DMS53 treated with DMSO at 0.1 percent for 48 hours (cell line): ENCODE data around the gene TMED1.
"Not testable (repeated sequence)": the region's sequence is repeated elsewhere in the genome, so short reads cannot be mapped to it uniquely, and the experiment has no call there.

Experiments used
- DNase-seq: peaks from one replicate; lab custom pipeline; 2025; ENCODE audit not compliant: unreplicated experiment; lab: John Stamatoyannopoulos, UW

The TMED1 gene, protein sequence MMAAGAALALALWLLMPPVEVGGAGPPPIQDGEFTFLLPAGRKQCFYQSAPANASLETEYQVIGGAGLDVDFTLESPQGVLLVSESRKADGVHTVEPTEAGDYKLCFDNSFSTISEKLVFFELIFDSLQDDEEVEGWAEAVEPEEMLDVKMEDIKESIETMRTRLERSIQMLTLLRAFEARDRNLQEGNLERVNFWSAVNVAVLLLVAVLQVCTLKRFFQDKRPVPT

DNA sequence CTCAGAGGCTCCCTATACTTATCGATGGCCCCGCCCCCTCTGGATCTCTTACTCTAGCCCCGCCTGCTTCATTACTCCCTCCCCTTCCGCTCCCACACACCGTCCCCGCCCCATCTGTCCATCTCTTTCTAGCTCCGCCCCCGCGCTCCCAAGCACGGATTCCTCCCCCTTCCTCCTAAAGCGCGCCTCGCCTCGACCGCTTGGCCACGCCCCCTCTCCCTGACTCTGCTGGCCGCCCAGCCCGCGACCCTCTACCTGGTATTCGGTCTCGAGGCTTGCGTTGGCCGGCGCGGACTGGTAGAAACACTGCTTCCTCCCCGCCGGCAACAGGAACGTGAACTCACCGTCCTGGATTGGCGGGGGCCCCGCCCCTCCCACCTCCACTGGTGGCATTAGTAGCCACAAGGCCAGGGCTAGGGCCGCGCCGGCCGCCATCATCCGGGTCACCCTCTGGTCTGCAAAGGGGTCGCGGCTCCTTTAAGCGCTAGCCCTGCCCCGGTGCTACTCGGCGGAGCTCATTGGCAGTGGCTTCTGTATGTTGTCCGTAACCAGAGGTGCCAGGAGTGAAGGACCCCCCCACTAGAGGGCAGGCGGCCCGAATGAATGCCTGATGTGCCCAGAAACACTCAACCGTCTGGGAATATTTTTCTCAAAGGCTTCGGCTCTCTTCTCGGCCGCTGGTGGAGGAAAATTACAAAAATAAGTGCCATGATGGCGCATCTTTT, at the start of gene TMED1:
Gene TMED1, minus strand, starts transcription at position 459 of the 725 bp plus-strand sequence. Its CDS starts 21 bp downstream, at position 438.
- DNase-seq: peak; percentile 96

GRCh38 chr19:10885201-10886169, 49.5 kb upstream of the TMED1 start:
- DNase-seq: no peak

GRCh38 chr19:10884274-10884673, 48.3 kb upstream of the TMED1 start:
- no peak for DNase-seq

DNA sequence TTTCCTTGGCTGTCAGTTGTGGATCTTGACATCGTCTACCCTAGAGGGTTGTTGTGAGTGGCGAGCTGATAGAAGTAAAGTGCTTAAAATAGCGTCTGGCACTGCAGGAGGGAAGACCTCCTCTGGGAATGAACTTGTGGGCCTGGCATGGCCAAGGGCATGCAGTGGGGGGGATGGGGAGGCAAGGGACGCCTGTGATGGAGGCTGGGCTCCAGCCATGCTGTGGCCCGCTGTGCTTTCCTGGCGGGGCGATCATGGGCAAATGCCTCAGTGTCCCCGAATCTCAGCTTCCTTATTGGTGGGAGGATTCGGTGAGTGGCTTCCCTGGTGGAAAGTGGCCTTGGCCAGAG, 46.1 kb upstream of the TMED1 start:
- no peak for DNase-seq

DNA sequence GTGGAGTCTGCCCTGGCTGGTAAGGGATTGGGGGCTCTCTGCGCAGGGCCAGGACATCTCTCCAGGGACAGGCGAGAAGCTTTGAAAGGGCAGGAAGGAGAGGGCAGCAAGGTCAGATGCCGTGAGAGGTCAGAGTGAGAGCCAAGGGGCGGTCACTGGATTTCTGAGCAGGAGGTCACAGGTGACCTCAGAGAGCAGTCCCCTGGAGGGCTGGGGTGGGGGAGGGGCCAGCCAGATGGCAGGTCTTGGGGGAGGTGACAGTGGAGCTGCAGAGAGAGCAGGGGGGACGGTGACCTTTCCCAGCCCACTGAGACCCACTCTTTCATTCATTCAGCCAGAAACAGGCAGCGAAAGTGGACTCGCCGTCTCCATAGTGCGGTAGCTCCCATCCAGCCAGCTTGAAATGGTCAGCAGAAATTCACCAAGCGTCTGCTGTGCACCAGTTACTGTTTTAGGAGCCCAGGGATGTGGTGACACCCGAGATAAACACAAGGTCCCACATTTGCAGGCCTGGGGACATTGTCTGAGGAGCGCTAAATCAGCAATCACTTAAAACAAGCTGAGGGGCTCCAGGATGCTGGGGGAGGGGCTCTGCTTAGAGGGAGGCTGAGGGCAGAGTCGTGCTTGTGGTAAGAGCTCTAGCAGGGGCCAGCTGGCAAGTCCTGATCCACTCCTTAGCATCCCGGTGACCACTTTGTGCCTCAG, 45.5 kb upstream of the TMED1 start:
- DNase-seq: no peak

DNA sequence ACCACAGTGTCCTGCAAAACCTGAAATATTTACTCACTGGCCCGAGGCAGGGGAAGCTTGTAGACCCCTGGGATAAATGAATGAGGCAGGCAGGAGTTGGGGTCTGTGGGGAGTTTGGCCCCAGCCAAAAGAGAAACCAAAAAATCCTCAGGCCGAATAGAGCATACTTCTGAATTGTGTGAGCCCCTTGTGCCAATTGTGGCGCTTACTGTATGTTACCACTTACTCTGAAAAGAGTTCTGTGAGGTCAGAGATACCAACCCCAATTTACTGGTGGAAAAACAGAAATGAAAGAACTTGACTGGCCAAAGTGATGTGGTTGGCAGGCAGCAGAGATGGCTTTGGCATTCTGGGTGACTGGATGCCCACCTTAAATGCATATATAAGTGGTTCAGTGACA, 42.2 kb upstream of the TMED1 start:
- no peak for DNase-seq

DNA sequence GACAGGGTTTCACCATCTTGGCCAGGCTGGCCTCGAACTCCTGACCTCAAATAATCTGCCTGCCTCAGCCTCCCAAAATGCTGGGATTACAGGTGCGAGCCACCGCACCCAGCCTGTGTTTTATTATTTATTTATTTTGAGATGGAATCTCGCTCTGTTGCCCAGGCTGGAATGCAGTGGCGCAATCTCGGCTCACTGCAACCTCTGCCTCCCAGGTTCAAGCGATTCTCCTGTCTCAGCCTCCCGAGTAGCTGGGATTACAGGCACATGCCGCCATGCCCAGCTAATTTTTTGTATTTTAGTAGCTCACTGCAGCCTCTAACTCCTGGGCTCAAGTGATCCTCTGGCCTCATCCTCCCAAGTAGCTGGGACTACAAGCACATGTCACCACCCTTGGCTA, 41.6 kb upstream of the TMED1 start:
- not testable (repeated sequence) for DNase-seq

GRCh38 chr19:10876459-10877240, 40.6 kb upstream of the TMED1 start:
- no peak for DNase-seq

GRCh38 chr19:10874024-10874423, 38.0 kb upstream of the TMED1 start:
- DNase-seq: no peak

- no peak for DNase-seq
Measured at GRCh38 chr19:10872546-10873107, 36.6 kb upstream of the TMED1 start.

- DNase-seq: no peak
Measured at GRCh38 chr19:10871711-10872545, 35.9 kb upstream of the TMED1 start.

DNA sequence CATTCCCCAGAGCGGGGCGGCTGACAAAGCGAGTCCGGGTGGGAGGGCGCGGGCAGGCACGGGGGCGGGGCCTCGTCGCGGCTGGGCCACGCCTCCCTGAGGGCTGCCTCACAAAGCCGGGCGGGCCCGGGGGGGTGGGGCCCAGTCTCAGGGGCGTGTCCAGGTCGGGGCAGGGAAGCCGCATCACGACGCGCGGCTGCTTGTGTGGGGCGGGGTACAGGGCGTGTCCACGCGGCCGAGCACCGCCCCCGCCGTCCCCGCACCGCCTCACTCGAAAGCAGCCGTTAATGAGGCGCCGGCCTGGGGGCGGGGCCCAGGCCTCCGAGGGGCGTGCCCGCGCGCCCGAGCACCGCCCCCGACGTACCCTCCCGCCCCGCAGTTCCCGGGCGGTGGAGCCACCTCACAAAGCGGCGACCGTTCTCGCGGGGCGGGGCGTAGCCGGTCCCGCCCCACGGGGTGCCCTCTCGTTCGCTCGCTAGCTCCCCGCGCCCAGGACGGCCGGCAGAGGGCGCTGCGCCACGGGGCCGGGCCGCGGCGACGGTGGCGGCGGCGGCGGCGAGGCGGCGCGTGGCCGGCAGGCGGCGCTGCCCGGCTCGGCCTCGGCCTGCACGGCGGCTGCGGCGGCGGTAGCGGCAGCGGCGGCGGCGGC, 35.1 kb upstream of the TMED1 start, which contains the start of gene CARM1:
Gene CARM1, plus strand, starts transcription at position 599 of the 649 bp plus-strand sequence. CDS start 150 bp downstream, outside the sequence.
- peak; percentile 93 for DNase-seq

DNA sequence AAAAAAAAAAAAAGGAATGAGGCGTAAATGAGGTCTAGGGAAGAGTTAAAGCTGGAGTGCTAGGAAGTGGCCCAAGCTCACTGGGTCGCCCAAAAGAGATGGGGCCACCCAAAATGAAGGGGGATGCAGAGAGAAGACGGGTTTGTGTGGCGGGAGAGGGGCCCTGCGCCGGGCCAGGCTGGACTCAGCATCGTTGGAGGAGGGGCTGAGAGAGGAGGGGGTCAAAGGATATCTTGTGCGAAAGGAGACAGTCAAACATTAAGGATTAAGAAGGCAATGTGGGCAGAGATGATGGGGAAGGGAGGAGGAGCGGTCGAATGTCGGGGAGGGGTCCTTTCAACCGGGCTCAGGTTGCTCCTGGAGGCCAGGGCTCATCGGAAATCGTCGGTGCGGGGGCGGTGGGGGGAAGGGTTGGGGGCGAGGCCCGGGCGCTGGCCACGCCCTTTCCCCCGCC, 34.5 kb upstream of the TMED1 start:
- DNase-seq: no peak

- not testable (repeated sequence) for DNase-seq
Measured at GRCh38 chr19:10869872-10870311, 33.9 kb upstream of the TMED1 start.

- no peak for DNase-seq
Measured at GRCh38 chr19:10868872-10869547, 33.0 kb upstream of the TMED1 start.

- no peak for DNase-seq
Measured at GRCh38 chr19:10866495-10866894, 30.5 kb upstream of the TMED1 start.

DNA sequence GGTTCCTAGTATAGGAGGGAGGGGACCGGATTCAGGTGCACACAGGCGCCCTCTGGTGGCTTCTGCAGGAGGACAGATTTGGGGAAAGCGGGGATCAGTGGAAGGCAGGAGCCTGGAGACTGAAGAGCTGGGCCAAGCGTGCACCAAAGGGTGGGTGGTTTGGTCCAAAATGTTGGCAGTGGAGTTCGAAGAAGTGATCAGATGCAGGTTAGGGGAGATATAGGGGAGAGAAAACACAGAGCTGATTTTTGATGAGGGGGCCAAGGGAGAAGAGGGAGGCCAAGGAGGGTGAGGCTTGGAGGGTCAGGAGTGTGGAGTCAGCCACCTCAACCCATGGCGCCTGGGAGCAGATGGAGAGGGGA, 28.5 kb upstream of the TMED1 start:
- DNase-seq: peak; percentile 23
